ENCODE data around the gene GATC.

GRCh38 chr12:120416490-120417216, 29.6 kb upstream of the GATC start:
- TF ChIP-seq, protein P1, sequence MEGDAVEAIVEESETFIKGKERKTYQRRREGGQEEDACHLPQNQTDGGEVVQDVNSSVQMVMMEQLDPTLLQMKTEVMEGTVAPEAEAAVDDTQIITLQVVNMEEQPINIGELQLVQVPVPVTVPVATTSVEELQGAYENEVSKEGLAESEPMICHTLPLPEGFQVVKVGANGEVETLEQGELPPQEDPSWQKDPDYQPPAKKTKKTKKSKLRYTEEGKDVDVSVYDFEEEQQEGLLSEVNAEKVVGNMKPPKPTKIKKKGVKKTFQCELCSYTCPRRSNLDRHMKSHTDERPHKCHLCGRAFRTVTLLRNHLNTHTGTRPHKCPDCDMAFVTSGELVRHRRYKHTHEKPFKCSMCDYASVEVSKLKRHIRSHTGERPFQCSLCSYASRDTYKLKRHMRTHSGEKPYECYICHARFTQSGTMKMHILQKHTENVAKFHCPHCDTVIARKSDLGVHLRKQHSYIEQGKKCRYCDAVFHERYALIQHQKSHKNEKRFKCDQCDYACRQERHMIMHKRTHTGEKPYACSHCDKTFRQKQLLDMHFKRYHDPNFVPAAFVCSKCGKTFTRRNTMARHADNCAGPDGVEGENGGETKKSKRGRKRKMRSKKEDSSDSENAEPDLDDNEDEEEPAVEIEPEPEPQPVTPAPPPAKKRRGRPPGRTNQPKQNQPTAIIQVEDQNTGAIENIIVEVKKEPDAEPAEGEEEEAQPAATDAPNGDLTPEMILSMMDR (IDR thresholded peaks at IDR 0.05), result no peak
- TF ChIP-seq POLR2A (IDR thresholded peaks at IDR 0.05), result no peak

Measured in esophagus squamous epithelium (tissue), 4 donors.